Hepatocyte (in vitro differentiated cells): ENCODE results near the gene COA3.

Experiments used
- CTCF ChIP-seq: fragments of 200-600 bp; sonication (generic); IDR thresholded peaks from 2 replicates; pipeline ENCODE4 v1.5.1; 2016; ENCODE audit warnings: antibody characterized with exemption, mild to moderate bottlenecking; ENCODE audit not compliant: poor library complexity
- EZH2 ChIP-seq: fragments of 200-600 bp; sonication (generic); IDR thresholded peaks from 2 replicates; pipeline ENCODE4 v1.6.1; 2016; ENCODE audit warnings: antibody characterized with exemption, mild to moderate bottlenecking, borderline replicate concordance
- EZH2phosphoT487 ChIP-seq: fragments of 200-600 bp; sonication (generic); IDR thresholded peaks from one replicate; pipeline ENCODE4 v1.6.1; 2018; ENCODE audit warnings: antibody characterized with exemption, mild to moderate bottlenecking, low read depth, moderate library complexity; ENCODE audit not compliant: unreplicated experiment, severe bottlenecking

DNA sequence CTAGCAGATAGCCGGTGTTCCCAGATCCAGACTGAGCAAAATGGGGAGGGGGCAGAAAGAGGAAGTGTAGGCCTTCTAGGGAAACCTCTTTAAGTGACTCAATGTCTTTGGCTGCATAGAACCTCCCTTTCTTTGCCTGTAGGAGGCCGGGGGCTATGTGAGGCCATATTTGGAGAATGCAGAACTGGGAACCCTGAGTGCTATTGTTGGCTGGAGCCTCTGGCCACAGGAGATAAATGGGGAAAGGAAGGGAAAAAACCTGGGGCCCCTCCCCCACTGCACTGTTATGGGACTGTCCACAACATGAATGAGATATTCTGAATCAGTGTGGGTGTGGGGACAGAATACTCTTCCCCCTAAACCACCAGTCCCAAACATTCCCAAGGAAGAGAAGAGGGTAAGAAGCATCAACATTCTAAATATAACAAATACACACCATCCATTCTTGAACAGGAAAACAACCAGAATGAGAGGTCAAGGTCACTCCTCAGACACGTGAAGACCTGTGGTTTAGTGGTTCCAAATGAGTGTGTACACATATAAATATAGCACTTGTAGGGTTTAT, 22.9 kb downstream of the COA3 start:
- TF ChIP-seq CTCF, result no peak
- no peak for TF ChIP-seq EZH2phosphoT487
- no peak for TF ChIP-seq EZH2
